Common myeloid progenitor, CD34-positive (primary cell): ENCODE results near the gene MYO3A.
"Not testable (repeated sequence)": the region's sequence is repeated elsewhere in the genome, so short reads cannot be mapped to it uniquely, and the experiment has no call there.

Experiments
- CTCF ChIA-PET: fragments of 350-600 bp; sonication (Branson Sonifier 250); formaldehyde crosslinking; loops from one replicate; lab custom pipeline; 2021; ENCODE audit warnings: antibody characterized with exemption; lab: Charles Lee
- POLR2A ChIA-PET: fragments of 350-600 bp; sonication (Branson Sonifier 250); formaldehyde crosslinking; loops from one replicate; lab custom pipeline; 2021; ENCODE audit warnings: antibody characterized with exemption; lab: Charles Lee
- DNase-seq, 3 donors: peaks; one replicate each; pipeline versions ENCODE4 v3.0.0 to v3.0.0-alpha.2; 2013
- H3K27ac ChIP-seq, 2 experiments: 1 replicate in 1 of 2; 2 replicates in 1 of 2; pipeline ENCODE4 v1.7.0; 2013; ENCODE audit warnings: inconsistent platforms in 2 of 2, low read length in 2 of 2, mild to moderate bottlenecking in 2 of 2, low read depth in 1 of 2, moderate library complexity in 1 of 2; ENCODE audit not compliant: severe bottlenecking in 2 of 2, insufficient read depth in 1 of 2, poor library complexity in 1 of 2
- H3K27me3 ChIP-seq, 5 experiments: replicated peaks in 2 of 5; 1 replicate in 3 of 5; 2 replicates in 2 of 5; pipeline versions ENCODE4 v1.6.1 to v1.7.0; 2013; ENCODE audit warnings: low read length in 4 of 5, mild to moderate bottlenecking in 2 of 5, moderate library complexity in 2 of 5, inconsistent platforms in 1 of 5; ENCODE audit not compliant: insufficient read depth in 5 of 5, control insufficient read depth in 4 of 5
- H3K36me3 ChIP-seq, 4 experiments: 1 replicate in 2 of 4; 2 replicates in 2 of 4; pipeline versions ENCODE4 v1.6.1 to v1.7.0; 2013; ENCODE audit warnings: low read length in 3 of 4, control low read depth in 1 of 4, mild to moderate bottlenecking in 1 of 4; ENCODE audit not compliant: control insufficient read depth in 4 of 4, insufficient read depth in 4 of 4
- H3K4me1 ChIP-seq, 4 experiments: 1 replicate in 3 of 4; 2 replicates in 1 of 4; pipeline versions ENCODE4 v1.6.1 to v1.7.1; 2013; ENCODE audit warnings: low read length in 3 of 4, mild to moderate bottlenecking in 3 of 4, control low read depth in 1 of 4, inconsistent platforms in 1 of 4, moderate library complexity in 1 of 4; ENCODE audit not compliant: control insufficient read depth in 4 of 4, insufficient read depth in 4 of 4; ENCODE audit errors: control extremely low read depth in 1 of 4
- H3K4me3 ChIP-seq, 7 experiments: 1 replicate in 4 of 7; 2 replicates in 3 of 7; pipeline versions ENCODE4 v1.5.1 to v1.7.0; 2013; ENCODE audit warnings: mild to moderate bottlenecking in 7 of 7, low read length in 6 of 7, moderate library complexity in 6 of 7, inconsistent platforms in 2 of 7, low read depth in 2 of 7, control low read depth in 1 of 7; ENCODE audit not compliant: insufficient read depth in 4 of 7, control insufficient read depth in 1 of 7; ENCODE audit errors: extremely low read depth in 1 of 7
- H3K9me3 ChIP-seq, 5 experiments: 1 replicate in 4 of 5; 2 replicates in 1 of 5; pipeline versions ENCODE4 v1.6.1 to v1.7.1; 2013; ENCODE audit warnings: low read length in 4 of 5, mild to moderate bottlenecking in 2 of 5, inconsistent platforms in 1 of 5, low read depth in 1 of 5, moderate library complexity in 1 of 5; ENCODE audit not compliant: control insufficient read depth in 4 of 5, insufficient read depth in 2 of 5; ENCODE audit errors: control extremely low read depth in 1 of 5
- WGBS: methylation state at CpG from one replicate; pipeline ENCODE4 v1.1.5; 2013; ENCODE audit not compliant: insufficient coverage; 5-methylcytosine and 5-hydroxymethylcytosine counted together

Gene MYO3A

DNA sequence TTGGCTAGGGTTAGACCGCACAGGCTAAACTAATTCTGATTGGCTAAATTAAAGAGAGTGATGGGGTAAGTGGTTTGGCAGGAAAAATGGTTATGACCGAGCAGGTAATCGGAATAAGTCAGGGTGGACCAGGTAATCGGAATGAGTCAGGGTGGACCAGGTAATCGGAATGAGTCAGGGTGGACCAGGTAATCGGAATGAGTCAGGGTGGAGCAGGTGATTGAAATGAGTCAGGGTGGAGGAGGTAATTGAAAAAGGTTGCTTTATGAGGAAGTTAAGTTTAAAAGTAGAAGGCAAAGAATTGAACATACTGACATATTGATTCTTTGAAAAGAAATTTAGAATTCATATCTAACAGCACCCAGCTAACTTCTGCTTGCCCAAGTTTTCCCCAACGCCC is 68.4 kb downstream of the MYO3A start:
- H3K4me1 ChIP-seq, CTCF ChIA-PET, DNase-seq, POLR2A ChIA-PET, H3K4me3 ChIP-seq, H3K27ac ChIP-seq, H3K27me3 ChIP-seq, H3K9me3 ChIP-seq, H3K36me3 ChIP-seq: not testable (repeated sequence)
- WGBS: 99% methylated on average over 6 of the region's 7 CpGs

GRCh38 chr10:26015092-26015491 is 81.1 kb downstream of the MYO3A start:
- WGBS: no CpG with 5 or more reads among the region's 1 CpG
- no peak overlapping the region for H3K27ac ChIP-seq
- no peak overlapping the region for H3K4me3 ChIP-seq

DNA sequence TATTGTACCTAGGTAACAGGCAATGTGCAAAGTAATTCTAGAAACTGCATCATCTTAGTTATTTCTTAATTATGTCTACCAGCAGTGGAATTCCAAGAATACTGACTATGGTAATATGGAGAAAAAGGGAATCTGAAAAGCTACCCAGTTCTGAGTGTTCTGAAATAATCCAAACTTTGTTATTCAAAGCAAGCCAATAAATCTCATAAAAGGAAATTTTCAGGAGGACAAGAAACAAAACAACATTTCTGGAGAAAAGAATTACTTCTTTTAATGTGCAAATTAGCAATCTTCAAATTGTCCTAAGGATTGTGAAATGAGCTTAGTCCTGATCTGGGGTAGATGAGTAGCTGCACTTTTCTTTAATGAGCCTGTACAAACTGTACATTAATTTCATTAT is 88.8 kb downstream of the MYO3A start:
- ChIA-PET POLR2A (no interaction called here), CTCF (no interaction called here)
- Histone ChIP-seq H3K4me3 (no peak overlapping the region), H3K36me3 (no peaks in the 10 kb centered on the region), H3K27ac (no peak overlapping the region), H3K4me1 (peaks cover 0 to 2% (median 0%) of the 10 kb centered on the region in 4 experiments), H3K27me3 (peaks cover 0 to 2% (median 0%) of the 10 kb centered on the region in 5 experiments), H3K9me3 (no peaks in the 10 kb centered on the region)
- DNase-seq: no peak

More at GRCh38 chr10:26015092-26015491, 81.1 kb downstream of the MYO3A start:
- H3K9me3 ChIP-seq: no peaks in the 10 kb centered on the region
- CTCF ChIA-PET: interaction anchor here (0.6 kb wide), 1 partner anchor 66 kb away, joined by 3 read pairs; no protein-coding TSS in a partner anchor
- H3K27me3 ChIP-seq: peaks cover 0 to 4% (median 0%) of the 10 kb centered on the region in 5 experiments
- POLR2A ChIA-PET: no interaction called here
- H3K36me3 ChIP-seq: no peaks in the 10 kb centered on the region
- DNase-seq: no peak
- no peaks in the 10 kb centered on the region for H3K4me1 ChIP-seq

DNA sequence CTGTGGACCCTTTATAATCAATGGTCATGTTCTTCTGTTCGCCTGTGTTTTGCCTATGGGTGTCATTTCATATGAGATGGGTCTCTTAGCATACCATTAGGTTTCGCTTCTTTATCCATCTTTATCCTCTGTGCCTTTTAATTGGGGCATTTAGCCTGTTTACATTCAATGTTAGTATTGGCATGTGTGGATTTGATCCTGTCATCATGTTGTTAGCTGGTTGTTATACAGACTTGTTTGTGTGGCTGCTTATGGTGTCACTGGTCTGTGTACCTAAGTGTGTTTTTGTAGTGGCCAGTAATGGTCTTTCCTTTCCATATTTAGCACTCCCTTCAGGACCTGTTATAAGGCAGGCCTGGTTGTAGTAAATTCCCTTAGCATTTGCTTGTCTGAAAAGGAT is 90.3 kb downstream of the MYO3A start:
- ChIA-PET CTCF (no interaction called here), POLR2A (no interaction called here)
- DNase-seq: no peak
- Histone ChIP-seq H3K4me1 (peaks cover 0 to 2% (median 0%) of the 10 kb centered on the region in 4 experiments), H3K9me3 (no peaks in the 10 kb centered on the region), H3K36me3 (no peaks in the 10 kb centered on the region), H3K27me3 (no peaks in the 10 kb centered on the region), H3K27ac (no peak overlapping the region), H3K4me3 (no peak overlapping the region)
- WGBS: no CpG with 5 or more reads among the region's 2 CpGs

DNA sequence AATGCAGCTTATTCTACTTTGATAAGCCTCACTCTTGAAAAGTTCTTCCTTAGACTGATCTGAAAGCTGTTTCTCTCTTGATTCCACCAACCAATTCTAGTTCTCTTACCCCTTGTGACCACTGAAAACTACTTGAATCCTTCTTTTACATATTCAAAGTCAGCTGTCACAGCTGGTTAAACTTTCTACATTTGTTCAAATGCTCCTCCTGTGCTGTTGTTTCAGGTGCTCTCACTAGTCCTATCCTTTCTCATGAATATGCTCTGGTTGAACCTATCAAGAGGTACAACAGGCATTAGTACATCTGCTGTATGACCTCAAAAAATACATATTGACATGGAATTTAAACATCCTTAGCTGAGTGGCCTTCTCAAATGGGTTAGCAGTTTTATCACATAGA is 91.5 kb downstream of the MYO3A start:
- ChIA-PET CTCF (no interaction called here), POLR2A (no interaction called here)
- H3K4me1 ChIP-seq: peaks cover 0 to 2% (median 0%) of the 10 kb centered on the region in 4 experiments

DNA sequence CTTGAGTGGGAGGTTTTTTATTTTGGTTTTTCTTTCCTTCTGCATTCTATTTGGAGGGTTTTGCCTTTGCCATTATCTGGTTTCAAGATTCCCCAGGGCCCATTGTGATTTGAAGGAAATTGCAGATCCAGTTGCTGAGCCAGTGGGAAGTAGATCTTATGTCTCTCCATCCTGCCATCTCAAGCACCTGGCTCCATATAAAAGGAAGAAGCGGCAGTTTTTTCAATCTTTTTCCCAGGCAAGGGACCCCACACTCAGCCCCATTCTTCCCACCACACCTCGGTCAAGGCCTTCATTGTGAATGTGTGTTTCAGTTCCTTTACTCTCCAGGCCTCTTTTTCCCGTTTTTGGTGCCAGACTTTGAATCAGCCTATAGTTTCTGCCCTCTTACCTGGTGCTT is 95.8 kb downstream of the MYO3A start:
- no peaks in the 10 kb centered on the region for H3K4me1 ChIP-seq
- no peaks in the 10 kb centered on the region for H3K36me3 ChIP-seq
- H3K9me3 ChIP-seq: no peaks in the 10 kb centered on the region
- DNase-seq: no peak
- ChIA-PET CTCF (no interaction called here), POLR2A (no interaction called here)
- H3K27ac ChIP-seq: no peak overlapping the region
- WGBS: 89% methylated on average over 3 of the region's 3 CpGs
- peaks cover 0 to 1% (median 0%) of the 10 kb centered on the region in 5 experiments for H3K27me3 ChIP-seq
- no peak overlapping the region for H3K4me3 ChIP-seq

More for the DNA sequence above, 91.5 kb downstream of the MYO3A start:
- DNase-seq: no peak
- Histone ChIP-seq H3K4me3 (no peak overlapping the region), H3K36me3 (no peaks in the 10 kb centered on the region), H3K9me3 (no peaks in the 10 kb centered on the region), H3K27me3 (no peaks in the 10 kb centered on the region), H3K27ac (no peak overlapping the region)

DNA sequence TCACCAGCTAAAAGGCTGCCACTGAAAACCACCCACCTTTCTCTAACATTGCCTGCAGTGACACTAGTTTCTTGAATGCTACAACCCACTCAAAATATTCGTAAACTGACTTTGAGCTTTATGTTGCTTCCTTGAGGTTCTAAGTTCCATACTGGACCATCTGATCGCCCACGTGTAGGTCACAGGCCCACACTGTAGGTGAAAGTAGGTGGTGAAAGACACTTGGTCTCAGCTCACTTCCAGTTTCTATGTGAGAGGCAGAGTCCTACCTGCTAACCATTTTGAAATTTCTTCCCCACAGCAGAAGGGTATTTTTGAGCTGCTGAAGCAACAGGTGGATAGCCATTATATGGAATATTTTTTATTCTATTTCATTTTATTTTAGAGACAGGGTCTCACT is 97.3 kb downstream of the MYO3A start:
- ChIA-PET POLR2A (no interaction called here), CTCF (no interaction called here)
- Histone ChIP-seq H3K27me3 (peaks cover 0 to 1% (median 0%) of the 10 kb centered on the region in 5 experiments), H3K36me3 (no peaks in the 10 kb centered on the region), H3K27ac (no peak overlapping the region), H3K9me3 (no peaks in the 10 kb centered on the region), H3K4me1 (no peaks in the 10 kb centered on the region), H3K4me3 (no peak overlapping the region)
- 100% methylated on average over 1 of the region's 3 CpGs for WGBS
- DNase-seq: no peak
